Breast epithelium (tissue), 3 donors: Measurements from ENCODE around the gene SDE2.

Experiments
- CTCF ChIP-seq, 3 donors: fragments of 450-650 bp; IDR thresholded peaks; one replicate each; pipeline ENCODE4 v1.5.1; 2016 to 2017; ENCODE audit warnings: antibody characterized with exemption in 3 of 3, mild to moderate bottlenecking in 3 of 3, moderate library complexity in 3 of 3
- POLR2A ChIP-seq: fragments of 450-650 bp; IDR thresholded peaks from one replicate; pipeline ENCODE4 v1.6.1; 2016; ENCODE audit warnings: antibody characterized with exemption, mild to moderate bottlenecking, moderate library complexity

GRCh38 chr1:226034482-226034881 lies 35.3 kb upstream of the SDE2 start:
- no peak for TF ChIP-seq CTCF (IDR thresholded peaks at IDR 0.05)
- TF ChIP-seq POLR2A: no peak
